ENCODE measurements around the gene KCNQ1. TPM values are rescaled to one million over a fixed set of nuclear protein-coding genes. Genes with fewer than 3 reads are reported as not detected.
A peak's percentile ranks its signal among the peaks of the same experiment; 100 is the strongest.

The KCNQ1 gene
- total RNA-seq, 1 donor from 2014 or later = 0.86 TPM

DNA sequence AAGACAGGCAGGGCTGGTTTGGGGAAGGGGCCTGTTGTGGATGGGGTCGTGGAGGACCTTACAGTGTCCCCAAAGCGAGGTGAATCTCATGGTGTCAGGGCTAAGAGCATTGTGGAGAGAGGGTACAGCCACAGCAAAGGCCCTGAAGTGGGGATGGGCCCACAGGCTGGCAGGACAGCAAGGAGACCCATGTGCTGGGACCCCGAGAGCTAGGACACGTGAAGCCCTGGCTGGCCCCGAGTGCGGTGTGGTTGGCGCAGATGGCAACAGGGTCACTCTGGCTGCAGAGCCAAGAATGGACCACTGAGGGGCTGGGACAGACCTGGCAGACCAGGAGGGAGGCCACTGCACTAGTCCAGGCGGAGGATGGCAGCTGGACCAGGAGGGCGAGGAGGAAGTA, 285.0 kb downstream of the KCNQ1 start:
- Mint-ChIP-seq H3K27ac (ENCODE audit: unreplicated experiment) (no peak overlapping the region), H3K27me3 (ENCODE audit: low read depth) (peaks cover 42% of the 10 kb centered on the region), H3K36me3 (ENCODE audit: low read depth) (no peaks in the 10 kb centered on the region), H3K4me3 (peak overlapping the region; percentile 50), H3K9me3 (no peaks in the 10 kb centered on the region), H3K4me1 (peaks cover 67% of the 10 kb centered on the region)
- TF ChIP-seq, protein P1, sequence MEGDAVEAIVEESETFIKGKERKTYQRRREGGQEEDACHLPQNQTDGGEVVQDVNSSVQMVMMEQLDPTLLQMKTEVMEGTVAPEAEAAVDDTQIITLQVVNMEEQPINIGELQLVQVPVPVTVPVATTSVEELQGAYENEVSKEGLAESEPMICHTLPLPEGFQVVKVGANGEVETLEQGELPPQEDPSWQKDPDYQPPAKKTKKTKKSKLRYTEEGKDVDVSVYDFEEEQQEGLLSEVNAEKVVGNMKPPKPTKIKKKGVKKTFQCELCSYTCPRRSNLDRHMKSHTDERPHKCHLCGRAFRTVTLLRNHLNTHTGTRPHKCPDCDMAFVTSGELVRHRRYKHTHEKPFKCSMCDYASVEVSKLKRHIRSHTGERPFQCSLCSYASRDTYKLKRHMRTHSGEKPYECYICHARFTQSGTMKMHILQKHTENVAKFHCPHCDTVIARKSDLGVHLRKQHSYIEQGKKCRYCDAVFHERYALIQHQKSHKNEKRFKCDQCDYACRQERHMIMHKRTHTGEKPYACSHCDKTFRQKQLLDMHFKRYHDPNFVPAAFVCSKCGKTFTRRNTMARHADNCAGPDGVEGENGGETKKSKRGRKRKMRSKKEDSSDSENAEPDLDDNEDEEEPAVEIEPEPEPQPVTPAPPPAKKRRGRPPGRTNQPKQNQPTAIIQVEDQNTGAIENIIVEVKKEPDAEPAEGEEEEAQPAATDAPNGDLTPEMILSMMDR (conservative IDR thresholded peaks at IDR 0.05) = no peak
- DNase-seq (ENCODE audit: low read depth, low spot score) = no peak

DNA sequence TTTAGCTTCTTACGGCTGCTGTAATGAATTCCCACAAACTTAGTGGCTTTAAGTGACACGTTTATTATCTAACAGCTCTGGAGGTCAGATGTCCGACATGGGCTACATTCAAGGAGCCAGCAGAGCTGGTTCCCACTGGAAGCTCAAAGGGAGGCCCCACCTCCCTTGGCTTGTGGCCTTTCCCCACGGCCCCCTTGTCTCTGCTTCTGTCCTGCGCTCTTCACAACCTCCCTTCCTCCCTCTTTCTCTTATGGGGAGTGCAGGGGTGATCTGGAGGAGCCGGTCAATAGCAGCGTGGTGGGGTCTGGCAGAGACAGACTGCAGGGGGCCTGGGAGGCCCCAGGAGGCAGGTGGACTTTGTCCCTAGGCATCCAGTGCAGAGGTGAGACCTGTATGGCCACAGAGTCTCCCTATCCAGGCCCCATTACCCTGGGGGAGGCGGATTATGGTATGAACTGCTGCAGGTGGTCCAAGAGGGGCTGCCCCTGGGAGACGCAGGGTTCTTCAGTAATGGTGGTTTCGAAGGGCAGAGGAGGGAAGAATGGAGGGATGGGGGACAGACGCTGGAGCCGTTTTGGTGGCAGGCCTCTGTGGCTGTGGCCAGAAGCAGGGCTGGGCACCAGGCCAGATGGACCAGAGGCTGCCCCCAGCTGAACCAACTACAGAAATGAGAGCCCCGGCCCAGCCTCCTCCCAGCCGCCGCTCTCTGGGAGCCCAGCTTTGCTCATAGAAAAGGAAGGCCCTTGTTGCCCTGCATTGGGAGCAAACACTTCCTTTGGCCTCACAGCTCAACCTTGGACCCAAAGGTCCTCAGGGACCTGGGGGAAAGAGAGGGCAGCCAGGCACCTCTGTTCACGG, 285.7 kb downstream of the KCNQ1 start:
- no peaks in the 10 kb centered on the region for H3K9me3 Mint-ChIP-seq
- no peak overlapping the region for H3K27ac Mint-ChIP-seq (ENCODE audit: unreplicated experiment)
- peaks cover 36% of the 10 kb centered on the region for H3K27me3 Mint-ChIP-seq (ENCODE audit: low read depth)
- peaks cover 67% of the 10 kb centered on the region for H3K4me1 Mint-ChIP-seq
- H3K4me3 Mint-ChIP-seq = peak overlapping the region; percentile 50
- DNase-seq (ENCODE audit: low read depth, low spot score) = no peak
- H3K36me3 Mint-ChIP-seq (ENCODE audit: low read depth) = no peaks in the 10 kb centered on the region
- TF ChIP-seq, protein P1 (conservative IDR thresholded peaks at IDR 0.05) = no peak

DNA sequence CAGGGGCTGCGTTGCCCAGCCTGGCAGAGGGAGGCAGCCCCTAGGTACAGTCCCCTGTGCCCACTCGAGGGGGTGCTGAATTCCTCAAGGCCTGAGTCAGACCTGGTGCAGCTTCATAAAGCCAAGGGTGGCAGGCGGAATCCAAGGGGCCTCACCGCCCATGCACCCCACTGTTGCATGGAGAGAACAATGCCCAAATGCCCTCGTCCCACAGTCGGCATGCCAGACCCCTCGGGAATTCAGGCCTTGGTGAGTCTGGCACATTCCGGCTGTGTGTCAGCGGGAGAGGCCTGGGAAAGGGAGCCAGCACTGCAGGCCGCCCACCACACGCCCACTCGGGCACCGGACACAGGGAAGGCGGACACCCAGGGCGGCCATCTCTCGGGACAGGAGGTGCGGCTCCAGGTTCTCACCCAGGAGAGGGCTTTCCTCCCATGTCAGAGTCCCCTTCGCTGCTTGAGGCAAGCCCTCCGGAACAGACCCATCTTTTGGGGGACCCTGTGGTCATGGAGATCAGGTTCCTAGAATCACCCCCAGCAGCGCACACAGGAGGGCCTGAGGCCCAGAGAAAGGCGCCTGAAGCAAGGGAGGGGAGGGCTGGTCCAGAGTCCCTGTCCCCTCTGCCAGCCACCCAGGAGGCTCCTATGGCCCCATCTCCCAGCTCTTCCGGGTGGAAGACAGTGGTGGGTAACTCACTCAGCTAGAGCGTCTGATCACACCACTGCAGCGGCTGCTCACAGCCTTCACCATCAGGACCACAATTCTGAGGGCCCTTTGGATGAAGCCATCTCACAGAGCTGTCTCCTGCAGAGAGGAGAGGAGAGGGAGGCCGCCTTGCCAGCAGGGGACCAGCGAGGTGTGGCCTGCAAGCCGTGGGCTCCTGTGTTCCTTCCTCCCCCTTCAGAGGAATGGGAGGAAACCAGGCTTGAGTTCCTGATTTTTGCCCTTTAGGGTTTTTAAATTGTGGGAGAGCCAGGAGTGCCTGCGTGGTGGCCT, 286.6 kb downstream of the KCNQ1 start:
- Mint-ChIP-seq H3K9me3 (no peaks in the 10 kb centered on the region), H3K4me1 (peaks cover 63% of the 10 kb centered on the region), H3K4me3 (no peak overlapping the region), H3K27ac (ENCODE audit: unreplicated experiment) (no peak overlapping the region), H3K27me3 (ENCODE audit: low read depth) (peaks cover 31% of the 10 kb centered on the region), H3K36me3 (ENCODE audit: low read depth) (no peaks in the 10 kb centered on the region)
- DNase-seq (ENCODE audit: low read depth, low spot score) = no peak
- TF ChIP-seq, protein P1 (conservative IDR thresholded peaks at IDR 0.05) = no peak

DNA sequence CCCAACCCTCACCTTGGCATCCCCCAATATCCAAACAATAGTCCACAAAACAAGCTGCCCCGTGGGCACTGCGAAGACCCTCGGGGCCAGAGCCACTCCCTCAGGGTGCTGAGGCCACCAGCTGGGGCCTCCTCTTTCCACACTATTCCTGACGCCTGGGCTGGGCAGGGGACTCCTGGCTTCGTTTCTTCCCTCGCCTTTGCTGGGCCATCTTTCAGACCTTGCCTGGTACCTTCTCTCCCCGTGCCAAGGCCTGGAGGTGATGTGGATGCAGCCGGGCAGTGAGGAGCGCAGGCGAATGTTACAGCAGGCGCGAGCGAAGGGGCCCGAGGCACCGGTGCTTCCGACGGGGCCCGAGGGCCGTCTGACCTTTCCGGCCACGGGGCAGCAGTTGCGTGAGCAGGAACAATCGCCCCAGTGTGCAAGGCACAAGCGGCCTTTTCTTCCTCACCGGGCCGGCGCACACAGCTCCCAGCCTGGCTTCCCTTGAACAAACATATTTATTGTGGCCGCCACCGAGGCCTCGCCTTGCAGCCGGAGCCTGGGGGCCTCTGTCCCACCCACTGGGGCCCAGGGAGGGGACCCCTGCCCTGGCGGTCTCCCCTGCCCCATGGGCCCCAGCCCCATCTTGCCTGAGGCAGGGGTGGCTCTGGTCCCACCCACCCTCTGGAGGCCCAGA, 287.6 kb downstream of the KCNQ1 start:
- TF ChIP-seq, protein P1 (conservative IDR thresholded peaks at IDR 0.05) = no peak
- Mint-ChIP-seq H3K9me3 (no peaks in the 10 kb centered on the region), H3K27me3 (ENCODE audit: low read depth) (peaks cover 22% of the 10 kb centered on the region), H3K4me1 (peaks cover 56% of the 10 kb centered on the region), H3K4me3 (peak overlapping the region; percentile 81), H3K36me3 (ENCODE audit: low read depth) (no peaks in the 10 kb centered on the region), H3K27ac (ENCODE audit: unreplicated experiment) (peak overlapping the region; percentile 95)
- DNase-seq (ENCODE audit: low read depth, low spot score) = peak; percentile 67
